Smooth muscle cell (in vitro differentiated cells): ENCODE results near the gene FOXD3. TPM values are rescaled to one million over a fixed set of nuclear protein-coding genes. Genes with fewer than 3 reads are reported as not detected.

Experiments
- DNase-seq: peaks from one replicate; lab custom pipeline; 2025; ENCODE audit not compliant: unreplicated experiment; lab: John Stamatoyannopoulos, UW
- H2AFZ ChIP-seq: fragments of 200-600 bp; sonication (generic); 2 replicates; pipeline ENCODE4 v1.6.0; 2016; ENCODE audit warnings: antibody characterized with exemption, low read depth, mild to moderate bottlenecking
- H3F3A ChIP-seq: fragments of 200-600 bp; sonication (generic); 2 replicates; pipeline ENCODE4 v1.6.0; 2017; ENCODE audit warnings: antibody characterized with exemption, low read depth
- H3K27ac ChIP-seq: fragments of 200-600 bp; sonication (generic); 2 replicates; pipeline ENCODE4 v1.5.1; 2016; ENCODE audit warnings: low read depth, mild to moderate bottlenecking
- H3K27me3 ChIP-seq: fragments of 200-600 bp; sonication (generic); 2 replicates; pipeline ENCODE4 v1.6.1; 2016; ENCODE audit warnings: low read depth, mild to moderate bottlenecking
- H3K36me3 ChIP-seq: fragments of 200-600 bp; sonication (generic); 2 replicates; pipeline ENCODE4 v1.5.1; 2016; ENCODE audit warnings: low read depth
- H3K4me1 ChIP-seq: fragments of 200-600 bp; sonication (generic); 2 replicates; pipeline ENCODE4 v1.5.1; 2016; ENCODE audit warnings: low read depth
- H3K4me2 ChIP-seq: fragments of 200-600 bp; sonication (generic); 2 replicates; pipeline ENCODE4 v1.6.0; 2016; ENCODE audit warnings: mild to moderate bottlenecking
- H3K4me3 ChIP-seq: fragments of 200-600 bp; sonication (generic); 2 replicates; pipeline ENCODE4 v1.5.1; 2016; ENCODE audit warnings: mild to moderate bottlenecking
- H3K79me2 ChIP-seq: fragments of 200-600 bp; sonication (generic); 2 replicates; pipeline ENCODE4 v1.6.0; 2016; ENCODE audit warnings: low read depth, mild to moderate bottlenecking
- H3K9ac ChIP-seq: fragments of 200-600 bp; sonication (generic); 2 replicates; pipeline ENCODE4 v1.6.0; 2016; ENCODE audit warnings: low read depth
- H3K9me3 ChIP-seq: fragments of 200-600 bp; sonication (generic); replicated peaks from 2 replicates; pipeline ENCODE4 v1.5.1; 2016; ENCODE audit warnings: low read depth
- H4K20me1 ChIP-seq: fragments of 200-600 bp; sonication (generic); 2 replicates; pipeline ENCODE4 v1.6.0; 2016; ENCODE audit warnings: low read depth
- CTCF ChIP-seq: fragments of 200-600 bp; sonication (generic); IDR thresholded peaks from 2 replicates; pipeline ENCODE4 v1.5.1; 2017; ENCODE audit warnings: borderline replicate concordance, mild to moderate bottlenecking, antibody characterized with exemption; ENCODE audit not compliant: insufficient read depth, poor library complexity, severe bottlenecking
- WGBS: methylation state at CpG from one replicate; pipeline ENCODE4 v1.1.7; 2016; ENCODE audit warnings: low lambda C conversion rate; 5-methylcytosine and 5-hydroxymethylcytosine counted together
- polyA plus RNA-seq: library from polyadenylated mRNA; unstranded; fragments of >200 nt; fragmentation: Nextera tagmentation; extraction: Ambion mirVana; gene quantifications from 2 replicates; pipeline ENCODE4 v1.2.1, GENCODE V29; 2016
- total RNA-seq: library from RNA; depleted of rRNA; stranded (reverse); fragments of >200 nt; gene quantifications from 2 replicates; pipeline ENCODE4 v1.2.3, GENCODE V29; 2014

FOXD3 gene
- total and polyA plus RNA-seq, 2 experiments from 2014 or later = not detected

- Histone ChIP-seq H3K4me1 (peaks cover 9% of the 10 kb centered on the region), H3F3A (no peaks in the 10 kb centered on the region), H3K9me3 (no peaks in the 10 kb centered on the region), H3K9ac (no peak overlapping the region), H2AFZ (no peak overlapping the region), H3K27me3 (peaks cover 12% of the 10 kb centered on the region), H3K36me3 (no peaks in the 10 kb centered on the region), H4K20me1 (no peaks in the 10 kb centered on the region), H3K79me2 (no peaks in the 10 kb centered on the region), H3K27ac (no peak overlapping the region), H3K4me2 (no peak overlapping the region), H3K4me3 (no peak overlapping the region)
- no peak for TF ChIP-seq CTCF
- 73% methylated on average over 8 of the region's 8 CpGs for WGBS
- no peak for DNase-seq
These were observed 45.7 kb upstream of the FOXD3 start for GRCh38 chr1:63276624-63277023.

DNA sequence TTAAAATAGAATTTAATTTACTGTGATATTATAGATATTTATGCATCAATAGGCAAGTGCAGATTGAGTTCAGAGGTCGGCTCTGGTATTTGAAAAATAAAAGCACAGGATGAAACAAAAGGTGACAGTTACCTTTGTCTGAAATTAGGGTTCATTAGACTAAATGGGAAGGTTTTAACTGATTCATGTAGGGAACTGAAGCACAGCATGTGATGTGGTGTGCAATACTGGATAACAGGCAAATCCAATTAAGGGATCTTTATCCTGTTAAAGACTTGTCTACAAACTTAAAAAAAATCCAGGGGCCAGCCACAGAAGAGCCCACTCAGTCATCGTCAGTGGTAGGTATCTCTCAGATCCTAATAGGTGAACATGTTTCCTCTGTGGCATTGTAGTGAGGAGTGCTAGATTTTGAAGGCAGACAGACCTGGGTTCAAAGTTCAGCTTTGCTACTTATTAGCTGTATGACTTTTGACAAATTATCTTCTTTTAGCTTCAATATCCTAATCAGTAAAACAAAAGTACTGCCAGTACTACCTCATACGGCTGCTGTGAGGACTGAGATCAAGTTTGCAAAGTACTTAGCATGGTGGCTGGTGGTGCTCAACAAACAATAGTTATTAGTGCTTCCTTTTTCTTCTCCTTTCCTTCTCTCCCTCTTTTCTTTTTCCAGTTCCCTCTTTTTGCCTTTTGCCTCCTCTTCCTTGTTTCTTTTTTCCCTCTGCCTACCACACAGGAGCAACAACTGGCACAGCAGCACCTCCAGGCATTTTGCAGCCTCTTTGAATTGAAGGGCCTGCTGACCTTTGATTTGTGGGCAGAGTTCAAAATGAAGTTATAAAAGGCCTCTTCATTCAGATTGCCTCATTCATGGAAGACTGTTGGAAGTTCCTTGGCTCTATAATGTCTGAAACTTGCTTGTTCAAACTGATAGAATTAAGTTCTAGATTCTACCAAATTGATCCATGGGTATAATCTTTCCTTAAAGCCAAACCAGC lies 44.9 kb upstream of the FOXD3 start:
- no peak for DNase-seq
- H3K79me2 ChIP-seq = no peaks in the 10 kb centered on the region
- H3K27me3 ChIP-seq = peaks cover 12% of the 10 kb centered on the region
- no peaks in the 10 kb centered on the region for H4K20me1 ChIP-seq
- H2AFZ ChIP-seq = no peak overlapping the region
- H3K4me1 ChIP-seq = peaks cover 9% of the 10 kb centered on the region
- no peak overlapping the region for H3K4me3 ChIP-seq
- WGBS = 73% methylated on average over 3 of the region's 3 CpGs
- no peaks in the 10 kb centered on the region for H3K9me3 ChIP-seq
- H3K36me3 ChIP-seq = no peaks in the 10 kb centered on the region
- TF ChIP-seq CTCF = no peak
- no peak overlapping the region for H3K9ac ChIP-seq
- no peak overlapping the region for H3K4me2 ChIP-seq
- no peaks in the 10 kb centered on the region for H3F3A ChIP-seq
- no peak overlapping the region for H3K27ac ChIP-seq

- Histone ChIP-seq H3K79me2 (no peaks in the 10 kb centered on the region), H4K20me1 (no peaks in the 10 kb centered on the region), H3K9ac (no peak overlapping the region), H3K4me3 (no peak overlapping the region), H3K4me2 (no peak overlapping the region), H3K27me3 (no peaks in the 10 kb centered on the region), H3K36me3 (no peaks in the 10 kb centered on the region), H3K9me3 (no peaks in the 10 kb centered on the region), H2AFZ (no peak overlapping the region), H3K4me1 (peaks cover 6% of the 10 kb centered on the region), H3K27ac (no peak overlapping the region), H3F3A (no peaks in the 10 kb centered on the region)
- no peak for TF ChIP-seq CTCF
- no peak for DNase-seq
- WGBS = 92% methylated on average over 2 of the region's 2 CpGs
These were observed 40.6 kb upstream of the FOXD3 start for GRCh38 chr1:63281753-63282152.

- H4K20me1 ChIP-seq = no peaks in the 10 kb centered on the region
- H3K36me3 ChIP-seq = no peaks in the 10 kb centered on the region
- H3F3A ChIP-seq = no peaks in the 10 kb centered on the region
- no peak overlapping the region for H3K4me3 ChIP-seq
- TF ChIP-seq CTCF = no peak
- H3K9ac ChIP-seq = no peak overlapping the region
- H3K79me2 ChIP-seq = no peaks in the 10 kb centered on the region
- H2AFZ ChIP-seq = no peak overlapping the region
- H3K4me1 ChIP-seq = no peaks in the 10 kb centered on the region
- H3K9me3 ChIP-seq = no peaks in the 10 kb centered on the region
- H3K4me2 ChIP-seq = no peak overlapping the region
- DNase-seq = no peak
- H3K27me3 ChIP-seq = no peaks in the 10 kb centered on the region
- no peak overlapping the region for H3K27ac ChIP-seq
These were observed 33.2 kb upstream of the FOXD3 start for GRCh38 chr1:63289135-63289534.
